Hematopoietic multipotent progenitor cell treated with erythropoietin and hydrocortisone succinate and interleukin-3 and kit ligand, for 6 days (in vitro differentiated cells): ENCODE measurements around the gene BRD3OS.

ENCODE experiments used
- DNase-seq: peaks from one replicate; pipeline ENCODE4 v3.0.0-alpha.2; 2015

Gene BRD3OS

DNA sequence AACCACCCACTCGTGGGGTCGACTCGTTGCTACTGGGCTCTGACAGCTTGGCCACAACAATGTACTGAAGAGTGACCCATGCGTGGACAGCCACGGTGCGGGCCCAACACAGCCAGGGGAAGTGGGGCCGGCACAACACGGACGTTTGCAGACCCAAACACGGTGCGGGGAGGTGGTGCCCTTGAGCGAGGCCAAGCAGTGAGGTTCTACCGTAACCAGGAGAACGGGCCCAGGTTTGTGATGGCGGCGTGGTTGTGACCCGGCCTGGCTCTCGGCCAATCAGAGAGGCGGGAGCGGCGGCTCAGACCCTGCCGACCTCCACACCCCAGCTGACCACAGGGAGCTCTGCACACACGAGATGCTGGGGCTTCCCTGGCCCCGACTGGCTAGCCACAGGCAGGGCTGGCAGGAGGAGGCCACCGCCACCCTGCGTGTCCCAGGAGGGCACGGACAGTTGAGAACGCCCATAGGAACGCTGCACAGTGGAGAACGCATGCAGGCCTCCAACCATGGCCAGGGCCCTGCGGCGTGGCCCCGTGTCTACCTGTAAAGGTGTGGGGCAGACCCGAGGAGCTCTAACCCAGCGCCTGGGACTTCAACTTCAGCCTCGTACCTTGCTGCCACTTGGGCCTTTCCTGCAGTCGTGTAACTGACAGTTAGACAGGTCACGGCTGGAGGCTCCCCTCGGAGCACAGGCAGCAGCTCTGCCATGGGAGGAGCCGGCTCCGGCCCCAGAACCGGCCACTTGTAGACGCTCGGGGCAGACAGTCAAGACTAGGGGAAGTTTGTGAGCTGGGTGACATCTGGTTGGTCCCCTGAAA is 28.9 kb downstream of the BRD3OS start:
- no peak for DNase-seq

- DNase-seq, result no peak
Measured at GRCh38 chr9:134054891-134055811, 29.9 kb downstream of the BRD3OS start.

- DNase-seq, result peak; percentile 58
Measured at GRCh38 chr9:134055981-134056461, 30.7 kb downstream of the BRD3OS start.

- DNase-seq, result no peak
Measured at GRCh38 chr9:134056483-134057306, 31.4 kb downstream of the BRD3OS start.

- DNase-seq, result no peak
Measured at GRCh38 chr9:134057307-134057657, 32.0 kb downstream of the BRD3OS start.

DNA sequence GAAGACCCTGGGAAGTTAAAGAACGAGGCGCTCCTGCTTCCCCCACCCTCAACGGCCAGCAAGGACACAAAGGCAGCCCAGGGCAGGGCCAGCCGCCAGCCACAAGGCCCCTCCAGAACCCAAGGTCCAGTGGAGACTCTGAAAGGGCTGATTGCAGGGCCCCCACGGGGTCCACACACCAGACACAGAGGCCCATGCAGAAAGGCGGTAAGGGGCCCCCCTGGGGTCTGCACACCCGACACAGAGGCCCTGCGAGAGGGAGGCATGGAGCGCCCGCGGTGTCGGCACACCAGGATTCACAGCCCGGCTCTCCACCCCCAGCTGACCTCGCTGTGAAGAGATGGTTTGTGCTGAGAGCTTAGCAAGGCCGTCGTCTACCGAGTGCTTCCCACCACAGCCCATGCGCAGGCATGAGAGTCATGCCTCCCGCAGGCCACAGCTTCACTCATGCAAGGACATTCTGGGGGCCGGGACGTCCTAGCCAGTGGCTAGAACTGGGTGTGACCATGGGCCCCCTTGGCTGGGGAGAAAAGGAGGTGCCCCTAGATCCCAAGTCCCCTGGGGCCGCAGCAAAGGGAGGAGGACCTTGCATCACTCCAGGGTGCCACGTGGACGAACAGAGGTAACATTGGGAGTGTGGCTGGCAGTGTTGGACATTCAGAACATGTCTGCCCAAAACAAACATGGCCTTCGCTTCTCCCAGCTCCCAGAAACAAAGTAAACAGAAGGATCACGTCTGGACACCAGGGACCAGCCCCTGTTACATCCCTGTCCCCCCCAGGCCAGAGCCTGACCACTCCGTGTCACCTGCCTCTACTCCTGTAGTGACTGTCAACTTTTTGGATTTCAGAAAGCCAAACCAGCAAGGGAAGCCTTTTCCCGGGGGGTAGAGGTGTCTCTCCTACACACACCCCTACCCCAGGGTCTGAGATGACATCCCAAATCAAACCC is 32.7 kb downstream of the BRD3OS start:
- no peak for DNase-seq

- no peak for DNase-seq
Measured at GRCh38 chr9:134058716-134059115, 33.4 kb downstream of the BRD3OS start.

DNA sequence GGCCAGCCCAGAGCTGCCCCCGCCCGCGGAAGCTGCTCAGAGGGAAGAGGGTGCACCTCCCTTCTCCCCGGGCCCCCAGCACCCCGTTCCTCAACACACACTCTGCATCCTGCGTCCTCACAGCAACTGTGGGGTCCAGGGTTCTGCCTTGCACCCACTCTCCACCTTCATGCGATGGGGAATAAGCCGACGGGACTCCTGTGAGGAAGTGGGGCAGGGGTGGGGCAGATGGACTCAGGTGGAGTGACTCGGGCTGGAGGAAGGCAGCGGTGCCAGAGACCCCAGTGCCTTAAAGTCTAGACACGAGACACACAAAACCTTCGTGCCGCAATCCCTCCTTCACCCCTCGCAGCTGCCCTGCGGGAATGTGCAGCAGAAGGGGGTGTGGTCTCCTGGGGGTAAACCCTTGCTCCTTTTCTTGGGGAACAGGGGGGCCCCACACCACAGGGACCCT is 33.9 kb downstream of the BRD3OS start:
- DNase-seq, result no peak

DNA sequence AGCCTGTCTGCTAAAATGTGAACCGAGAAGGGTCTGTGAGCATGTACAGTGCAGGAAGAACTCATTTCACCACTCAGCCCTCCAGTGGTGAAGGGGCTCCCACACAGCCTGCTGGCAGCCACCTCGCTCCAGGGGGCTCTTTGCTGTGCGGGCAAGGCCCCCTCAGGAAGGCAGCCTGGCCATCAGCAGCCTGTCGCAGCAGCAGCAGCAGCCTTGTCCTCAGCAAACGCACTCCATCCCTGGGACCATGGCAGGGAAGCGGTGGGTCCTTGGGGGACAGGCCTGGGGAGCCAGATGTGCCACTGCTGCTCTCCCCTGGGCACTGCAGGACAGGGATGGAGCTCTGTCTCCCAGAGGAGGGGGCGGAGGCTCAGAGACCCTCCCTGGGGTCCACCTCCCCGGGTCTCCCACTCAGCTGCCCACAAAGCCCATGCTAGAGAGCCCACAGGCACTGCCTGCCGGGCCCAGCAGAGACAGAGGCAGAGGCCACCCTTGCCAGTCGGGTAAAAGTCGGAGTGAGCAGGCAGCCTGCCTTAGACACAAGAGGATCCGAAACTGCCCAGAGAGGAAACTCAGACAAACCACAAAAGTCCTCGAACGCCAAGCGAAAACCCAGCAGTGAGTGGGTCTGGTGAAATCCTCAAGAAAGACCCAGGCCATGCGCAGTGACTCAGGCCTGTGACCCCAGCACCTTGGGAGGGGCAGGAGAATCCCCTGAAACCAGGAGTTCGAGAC is 34.5 kb downstream of the BRD3OS start:
- DNase-seq, result peak; percentile 55

DNA sequence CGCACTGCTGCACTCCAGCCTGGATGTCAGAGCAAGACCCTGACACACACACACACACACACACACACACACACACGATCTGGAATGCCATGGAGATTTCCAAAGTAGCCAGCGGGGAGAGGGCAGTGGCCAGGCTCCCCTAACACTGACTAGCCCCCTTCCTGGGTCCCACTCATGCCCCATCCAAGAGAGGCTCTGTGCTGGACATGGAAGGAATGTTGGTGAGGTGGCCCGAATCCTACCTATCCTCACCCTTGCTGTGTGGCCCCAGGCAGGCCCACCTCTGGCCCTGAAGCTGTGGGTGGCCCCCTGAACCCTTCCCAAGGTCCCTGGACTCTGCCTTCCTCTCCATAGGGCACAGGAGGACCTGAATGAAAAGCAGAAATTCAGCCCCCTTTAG is 35.3 kb downstream of the BRD3OS start:
- DNase-seq, result no peak

DNA sequence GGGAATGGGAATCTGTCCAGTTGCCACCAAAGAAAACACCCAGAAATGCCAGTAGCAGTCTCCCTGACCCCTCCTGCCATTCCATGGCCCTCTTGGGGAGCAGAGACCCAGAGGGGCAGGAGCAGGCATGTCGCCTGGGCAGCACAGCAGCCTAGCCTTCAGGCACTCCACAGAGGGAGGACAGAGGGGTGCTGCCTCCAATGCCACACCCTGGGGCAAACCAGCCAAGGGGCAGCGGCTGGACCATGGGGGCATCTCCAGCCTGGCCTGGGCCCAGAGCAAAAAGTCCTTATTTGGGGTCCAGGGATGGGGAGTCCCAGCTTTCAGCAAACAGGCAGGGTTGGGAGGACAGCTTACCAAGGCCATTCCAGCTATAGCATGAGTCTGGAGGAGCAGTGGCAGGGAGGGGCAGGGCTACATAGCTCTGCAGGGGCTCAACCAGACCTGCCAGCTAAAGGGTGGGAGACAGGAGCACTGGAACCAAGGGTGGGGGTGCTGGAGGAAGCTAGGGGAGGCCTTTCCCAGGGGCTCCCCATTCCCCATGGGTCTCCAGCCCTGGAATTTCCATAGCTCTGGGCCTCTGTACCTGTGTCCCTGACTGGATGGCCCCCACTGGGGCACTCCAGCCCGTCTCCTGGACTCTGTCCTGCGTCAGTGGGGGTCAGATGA is 35.9 kb downstream of the BRD3OS start:
- DNase-seq, result no peak

- DNase-seq, result no peak
Measured at GRCh38 chr9:134061688-134062371, 36.5 kb downstream of the BRD3OS start.

DNA sequence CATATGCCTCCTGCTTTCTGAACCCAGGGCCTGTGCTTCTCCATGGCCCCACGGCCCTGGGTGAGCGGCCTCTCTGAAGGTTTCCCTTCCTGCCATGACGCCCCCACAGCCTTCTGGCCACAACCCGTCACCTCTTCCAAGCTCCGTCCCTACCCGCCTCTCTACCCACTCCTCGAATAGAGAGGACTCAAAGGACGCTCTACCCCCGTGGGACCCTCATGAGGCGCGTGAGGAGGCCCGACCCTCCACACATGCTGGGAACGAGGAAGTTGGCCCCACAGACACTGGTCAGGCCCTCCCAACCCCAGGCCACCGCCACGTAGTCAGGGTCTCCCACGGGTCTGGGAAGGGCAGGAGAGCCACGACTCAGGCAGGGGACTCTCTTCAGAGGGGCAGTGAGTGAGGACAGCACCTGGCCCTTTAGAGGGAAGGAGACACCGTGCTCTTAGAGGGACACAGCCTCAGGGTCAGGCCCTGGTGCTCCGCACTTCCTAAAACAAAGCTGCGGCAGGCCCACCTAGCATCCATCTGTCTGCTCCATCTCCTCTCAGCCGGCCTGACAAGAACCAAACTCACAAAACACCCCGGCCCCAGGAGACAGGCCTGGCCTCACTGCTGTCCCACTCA is 37.3 kb downstream of the BRD3OS start:
- DNase-seq, result no peak

GRCh38 chr9:134063088-134063570 is 37.8 kb downstream of the BRD3OS start:
- no peak for DNase-seq

DNA sequence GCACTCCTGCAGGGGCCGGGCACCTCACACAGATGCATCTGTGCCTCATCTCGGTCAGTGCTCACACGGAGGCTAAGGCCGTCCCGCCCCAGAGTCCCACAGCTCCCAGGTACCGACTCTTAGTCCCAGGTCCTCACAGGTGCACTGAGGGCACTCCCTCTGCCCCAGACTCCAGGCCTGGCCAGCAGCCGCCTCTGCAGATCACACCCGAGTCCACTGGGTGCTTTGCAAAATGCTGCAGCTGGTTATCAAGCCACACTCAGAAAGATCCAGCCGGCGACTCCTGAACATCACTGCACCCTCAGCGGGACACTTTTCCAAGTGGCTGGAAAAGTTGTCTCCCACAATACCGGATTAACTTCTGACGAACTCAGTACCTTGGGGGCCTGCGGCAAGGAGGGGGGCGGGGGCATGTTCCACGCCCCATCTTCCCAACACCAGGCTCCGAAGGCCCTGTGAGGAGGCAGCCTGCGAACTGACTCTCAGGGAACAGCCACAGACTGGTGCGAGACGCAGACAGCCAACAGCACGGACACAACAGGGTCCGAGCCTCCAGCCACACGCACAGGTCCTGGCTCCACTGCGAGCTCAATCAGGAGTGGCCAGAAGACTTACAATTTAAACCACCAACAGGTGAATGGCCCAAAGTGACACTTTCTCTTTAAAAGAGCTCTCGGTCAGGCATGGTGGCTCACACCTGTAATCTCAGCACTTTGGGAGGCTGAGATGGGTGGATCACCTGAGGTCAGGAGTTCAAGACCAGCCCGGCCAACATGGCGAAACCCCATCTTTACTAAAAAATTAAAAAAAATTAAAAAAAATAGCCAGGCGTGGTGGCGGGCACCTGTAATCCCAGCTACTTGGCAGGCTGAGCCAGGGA is 38.5 kb downstream of the BRD3OS start:
- DNase-seq, result no peak

GRCh38 chr9:134064711-134065110 is 39.4 kb downstream of the BRD3OS start:
- no peak for DNase-seq

DNA sequence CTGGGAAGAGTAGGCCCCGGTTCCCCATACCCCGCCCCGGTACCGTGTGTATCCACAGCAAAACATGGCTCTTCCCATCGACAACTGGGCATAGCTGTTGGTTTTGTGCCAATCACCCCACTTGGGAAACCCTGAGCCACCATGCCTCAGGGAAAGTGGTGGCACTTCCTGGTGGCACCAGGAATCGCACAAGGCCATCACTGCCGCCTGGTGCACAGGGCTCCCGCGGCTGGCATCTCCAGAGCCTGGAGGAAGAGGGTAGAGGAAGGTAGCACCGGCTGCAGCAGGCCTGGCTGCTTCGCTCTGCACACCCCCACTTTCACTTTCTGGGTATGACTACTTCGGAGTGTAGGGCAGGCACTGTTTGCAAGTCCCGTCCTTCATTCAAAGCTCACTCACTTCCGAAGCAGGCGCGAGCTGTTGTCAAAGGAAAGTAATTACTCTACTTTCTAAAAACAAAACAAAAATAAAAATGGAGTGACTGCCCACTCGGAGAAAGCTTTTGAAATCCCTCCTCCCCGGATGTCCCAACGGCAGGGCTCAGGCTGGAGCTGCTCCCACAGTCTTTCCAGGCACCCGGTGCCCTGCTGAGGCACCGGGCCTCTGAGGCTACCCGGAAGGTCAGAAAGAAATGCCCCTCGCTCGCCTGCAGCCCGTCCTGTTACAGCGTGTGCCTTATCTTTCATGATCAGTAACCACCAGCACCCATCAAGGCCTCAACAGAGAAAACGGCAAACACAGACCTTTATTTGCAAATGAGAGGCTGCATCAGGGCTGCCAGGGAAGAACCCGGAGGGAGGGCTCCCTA is 40.5 kb downstream of the BRD3OS start:
- peak; percentile 85 for DNase-seq
